PC-9 (cell line): Measurements from ENCODE around the gene TBX6.

ENCODE experiments used
- CTCF ChIP-seq: fragments of 200-600 bp; sonication (generic); conservative IDR thresholded peaks from 2 replicates; pipeline ENCODE4 v1.6.1; 2017; ENCODE audit warnings: mixed run types, antibody characterized with exemption, mild to moderate bottlenecking, moderate library complexity
- EZH2 ChIP-seq: fragments of 200-600 bp; sonication (generic); IDR thresholded peaks from 2 replicates; pipeline ENCODE4 v1.8.0; 2017; ENCODE audit warnings: antibody characterized with exemption, low read depth

- TF ChIP-seq CTCF (no peak), EZH2 (no peak)
These were observed 14.1 kb downstream of the TBX6 start for GRCh38 chr16:30077656-30078055.
